ENCODE results near the gene SLC23A2.

SLC23A2 gene

GRCh38 chr20:4811661-4812181 is 189.6 kb downstream of the SLC23A2 start:
- no peak for DNase-seq

- no peak for DNase-seq
Observed at GRCh38 chr20:4811257-4811656, 190.1 kb downstream of the SLC23A2 start.

DNA sequence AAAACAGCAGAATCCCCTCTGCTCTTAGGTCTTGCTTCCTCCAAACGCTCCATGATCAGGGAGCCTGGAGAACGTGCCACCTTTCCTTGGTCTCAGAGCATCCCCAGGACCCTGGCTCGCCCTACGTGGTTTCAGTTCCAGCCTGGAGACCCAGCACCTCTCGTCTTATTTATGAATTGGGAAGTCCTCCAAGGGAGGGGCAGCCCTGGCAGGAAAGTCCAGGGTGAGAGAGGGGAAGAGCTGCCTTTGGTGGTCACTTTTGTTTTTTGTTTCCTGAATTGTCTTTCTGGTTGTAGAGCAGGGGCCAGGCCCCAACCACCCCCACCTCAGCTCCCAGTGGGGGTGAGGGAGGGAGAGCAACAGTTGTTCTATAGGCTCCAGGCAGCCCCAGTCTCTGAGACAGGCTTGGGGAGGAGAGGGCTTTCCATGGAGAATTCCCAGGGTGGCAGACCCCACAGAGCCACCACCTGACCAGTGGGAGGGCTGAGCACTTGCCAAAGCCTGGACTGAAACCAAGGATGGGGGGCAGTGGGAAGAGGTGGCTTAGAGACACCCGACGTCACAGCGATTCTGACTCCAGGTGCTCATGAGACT is 190.8 kb downstream of the SLC23A2 start:
- peak in 1 of 2 donors; percentile 53 for DNase-seq

DNA sequence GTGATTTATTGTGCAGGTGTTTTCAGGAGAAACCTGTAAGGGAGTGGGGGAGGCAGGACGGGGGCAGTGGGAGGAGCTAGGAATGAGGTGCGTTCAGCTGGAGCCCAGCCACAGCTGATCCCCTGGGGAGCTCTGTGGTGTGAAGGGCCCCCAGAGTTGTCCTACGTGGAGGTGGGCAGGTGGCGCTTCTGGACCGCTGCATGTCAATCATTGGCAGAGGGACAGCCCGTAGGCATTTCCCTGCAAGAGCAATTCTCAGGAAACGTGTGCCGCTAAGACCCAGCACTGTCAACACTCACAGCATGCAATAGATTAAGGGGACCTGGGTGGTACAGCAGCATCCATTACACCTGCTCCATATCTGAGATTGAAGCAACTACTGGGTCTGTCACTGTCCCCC is 191.6 kb downstream of the SLC23A2 start:
- no peak for DNase-seq

DNA sequence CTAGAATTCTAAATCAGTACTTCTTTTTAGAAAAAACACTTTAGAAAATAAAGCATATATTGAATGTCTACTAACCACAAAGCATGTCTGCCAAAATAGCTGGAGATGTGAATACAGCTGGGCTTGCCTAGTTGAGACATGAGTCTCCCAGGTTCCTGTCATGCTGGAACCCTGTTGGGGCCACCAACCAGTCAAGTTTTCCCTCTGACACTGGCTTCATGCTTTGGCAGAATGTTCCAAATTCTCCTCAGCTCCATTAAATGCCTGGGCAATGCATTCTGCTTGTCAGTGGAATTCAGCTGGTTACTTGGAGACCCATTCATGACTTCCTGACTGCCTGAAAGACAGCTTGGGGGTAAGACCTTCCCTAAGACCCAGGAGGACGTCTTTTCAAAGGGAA is 192.4 kb downstream of the SLC23A2 start:
- no peak for DNase-seq

DNA sequence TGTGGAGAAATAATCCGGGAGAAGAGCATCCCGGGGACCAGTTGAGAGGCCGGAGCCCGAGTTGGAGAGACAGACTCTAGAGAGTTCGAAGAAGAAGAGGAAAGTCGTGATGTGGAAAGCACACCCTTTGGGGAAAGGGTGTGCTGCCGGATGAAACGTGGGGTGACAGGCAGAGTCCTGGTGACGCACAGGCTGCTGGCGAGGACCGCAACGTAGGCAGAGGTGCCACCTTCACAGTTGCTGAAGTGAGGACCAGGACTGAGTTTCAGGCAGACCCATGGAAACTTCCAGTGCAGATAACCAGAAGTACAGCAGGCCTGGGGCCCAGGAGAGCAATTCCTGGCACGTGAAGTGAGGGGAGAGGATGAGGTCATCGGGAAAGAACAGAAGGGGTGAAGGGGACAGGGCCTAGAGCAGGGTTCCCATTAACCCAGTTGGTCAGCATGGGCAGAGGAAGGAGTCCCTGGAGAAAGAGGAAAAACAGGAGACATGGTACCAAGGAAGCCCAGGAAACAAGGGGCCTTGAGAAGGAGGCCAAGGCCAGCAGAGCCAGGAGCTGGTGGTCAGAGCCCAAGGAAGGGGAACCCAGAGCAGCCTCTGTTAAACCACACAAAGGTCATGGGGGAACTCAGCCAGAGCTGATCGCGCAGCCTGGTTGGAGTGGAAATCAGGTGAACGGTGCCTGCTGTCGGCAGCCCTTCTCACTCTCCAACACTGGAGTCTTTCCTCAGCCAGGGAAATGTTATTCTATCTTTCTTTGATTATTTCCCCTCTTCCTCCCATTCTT is 195.5 kb downstream of the SLC23A2 start:
- DNase-seq: no peak

- peak; percentile 56 to 64 for DNase-seq
Observed at GRCh38 chr20:4802527-4802926, 198.8 kb downstream of the SLC23A2 start.
